Parathyroid adenoma (tissue), 2 donors: Measurements from ENCODE around the gene SVOP.
A peak's percentile ranks its signal among the peaks of the same experiment; 100 is the strongest.
"Not testable (repeated sequence)": the region's sequence is repeated elsewhere in the genome, so short reads cannot be mapped to it uniquely, and the experiment has no call there.

Source experiments
- H2AFZ ChIP-seq: fragments of 300-600 bp; sonication (generic); one replicate; pipeline ENCODE4 v1.7.0; 2017; ENCODE audit warnings: antibody characterized with exemption, mild to moderate bottlenecking
- H3K27ac ChIP-seq: fragments of 300-600 bp; sonication (generic); one replicate; pipeline ENCODE4 v1.7.0; 2017
- H3K27me3 ChIP-seq: fragments of 300-600 bp; sonication (generic); one replicate; pipeline ENCODE4 v1.7.0; 2017; ENCODE audit warnings: low read length; ENCODE audit not compliant: control insufficient read depth, insufficient read depth
- H3K36me3 ChIP-seq: fragments of 300-600 bp; sonication (generic); one replicate; pipeline ENCODE4 v1.7.0; 2017; ENCODE audit warnings: low read length; ENCODE audit not compliant: control insufficient read depth, insufficient read depth
- H3K4me1 ChIP-seq: fragments of 300-600 bp; sonication (generic); one replicate; pipeline ENCODE4 v1.7.0; 2017; ENCODE audit warnings: control low read depth
- H3K4me2 ChIP-seq: fragments of 300-600 bp; sonication (generic); one replicate; pipeline ENCODE4 v1.7.0; 2017; ENCODE audit warnings: low read length
- H3K4me3 ChIP-seq: fragments of 300-600 bp; sonication (generic); one replicate; pipeline ENCODE4 v1.7.0; 2017; ENCODE audit warnings: low read depth, low read length
- H3K79me2 ChIP-seq: fragments of 300-600 bp; sonication (generic); one replicate; pipeline ENCODE4 v1.7.0; 2017; ENCODE audit warnings: control low read depth
- H3K9ac ChIP-seq: fragments of 300-600 bp; sonication (generic); one replicate; pipeline ENCODE4 v1.7.0; 2017; ENCODE audit warnings: mild to moderate bottlenecking
- H3K9me3 ChIP-seq: fragments of 300-600 bp; sonication (generic); one replicate; pipeline ENCODE4 v1.7.0; 2017; ENCODE audit warnings: low read length; ENCODE audit not compliant: control insufficient read depth
- CTCF ChIP-seq: fragments of 300-600 bp; sonication (generic); IDR thresholded peaks from one replicate; pipeline ENCODE4 v1.7.0; 2017; ENCODE audit warnings: antibody characterized with exemption, mild to moderate bottlenecking
- donor health status: primary hyperparathyroidism.

SVOP gene

GRCh38 chr12:109029411-109029810 is 8.5 kb upstream of the SVOP start:
- Histone ChIP-seq H2AFZ (no peak overlapping the region), H3K4me2 (no peak overlapping the region), H3K27ac (no peak overlapping the region), H3K79me2 (no peaks in the 10 kb centered on the region), H3K9ac (no peak overlapping the region), H3K4me1 (no peaks in the 10 kb centered on the region), H3K4me3 (no peak overlapping the region), H3K27me3 (no peaks in the 10 kb centered on the region), H3K36me3 (no peaks in the 10 kb centered on the region), H3K9me3 (no peaks in the 10 kb centered on the region)
- no peak for TF ChIP-seq CTCF

GRCh38 chr12:109028624-109029023 is 7.8 kb upstream of the SVOP start:
- H3K79me2 ChIP-seq, H3K9ac ChIP-seq, H3K27me3 ChIP-seq, H3K4me2 ChIP-seq, H3K36me3 ChIP-seq, H3K9me3 ChIP-seq, H3K4me1 ChIP-seq, H2AFZ ChIP-seq, H3K27ac ChIP-seq, H3K4me3 ChIP-seq: not testable (repeated sequence)

- H3K27me3 ChIP-seq = no peaks in the 10 kb centered on the region
- H3K9me3 ChIP-seq = no peaks in the 10 kb centered on the region
- no peak overlapping the region for H2AFZ ChIP-seq
- no peak overlapping the region for H3K4me2 ChIP-seq
- no peak overlapping the region for H3K27ac ChIP-seq
- no peak overlapping the region for H3K4me3 ChIP-seq
- H3K4me1 ChIP-seq = no peaks in the 10 kb centered on the region
- TF ChIP-seq CTCF = no peak
- no peaks in the 10 kb centered on the region for H3K36me3 ChIP-seq
- H3K79me2 ChIP-seq = no peaks in the 10 kb centered on the region
- no peak overlapping the region for H3K9ac ChIP-seq
Observed at GRCh38 chr12:109027767-109028166, 6.9 kb upstream of the SVOP start.

GRCh38 chr12:109020146-109020795 is 597 bp downstream of the SVOP start:
- no peak overlapping the region for H3K4me2 ChIP-seq
- peaks cover 3% of the 10 kb centered on the region for H3K4me1 ChIP-seq
- peak overlapping the region; percentile 81 for H2AFZ ChIP-seq
- peak overlapping the region; percentile 27 for H3K27ac ChIP-seq
- H3K9ac ChIP-seq = no peak overlapping the region
- no peaks in the 10 kb centered on the region for H3K27me3 ChIP-seq
- no peaks in the 10 kb centered on the region for H3K36me3 ChIP-seq
- H3K9me3 ChIP-seq = no peaks in the 10 kb centered on the region
- no peaks in the 10 kb centered on the region for H3K79me2 ChIP-seq
- TF ChIP-seq CTCF = no peak
- H3K4me3 ChIP-seq = no peak overlapping the region

GRCh38 chr12:109018296-109018695 is 2.6 kb downstream of the SVOP start:
- no peak overlapping the region for H3K4me2 ChIP-seq
- TF ChIP-seq CTCF = no peak
- no peak overlapping the region for H3K4me3 ChIP-seq
- no peaks in the 10 kb centered on the region for H3K79me2 ChIP-seq
- peaks cover 3% of the 10 kb centered on the region for H3K4me1 ChIP-seq
- no peak overlapping the region for H3K9ac ChIP-seq
- H3K9me3 ChIP-seq = no peaks in the 10 kb centered on the region
- no peak overlapping the region for H3K27ac ChIP-seq
- H3K36me3 ChIP-seq = no peaks in the 10 kb centered on the region
- no peaks in the 10 kb centered on the region for H3K27me3 ChIP-seq
- H2AFZ ChIP-seq = no peak overlapping the region
